Spinal cord (tissue), 10 donors: Measurements from ENCODE around the gene WTIP. TPM values are rescaled to one million over a fixed set of nuclear protein-coding genes. Genes with fewer than 3 reads are reported as not detected.

Experiments
- DNase-seq, 6 donors: peaks; one replicate each; pipeline versions ENCODE4 v3.0.0 to v3.0.0-alpha.2; 2013 to 2015; ENCODE audit warnings: low spot score in 6 of 6, low read depth in 4 of 6
- H3K27ac ChIP-seq: one replicate; pipeline ENCODE4 v1.5.1; 2013; ENCODE audit warnings: low read depth, low read length, control low read depth
- H3K27me3 ChIP-seq: one replicate; pipeline ENCODE4 v1.6.1; 2013; ENCODE audit warnings: low read length; ENCODE audit not compliant: control insufficient read depth, insufficient read depth
- H3K36me3 ChIP-seq: one replicate; pipeline ENCODE4 v1.6.1; 2013; ENCODE audit warnings: low read length; ENCODE audit not compliant: control insufficient read depth, insufficient read depth
- H3K4me1 ChIP-seq: one replicate; pipeline ENCODE4 v1.6.1; 2013; ENCODE audit warnings: low read length; ENCODE audit not compliant: control insufficient read depth, insufficient read depth
- H3K4me3 ChIP-seq: one replicate; pipeline ENCODE4 v1.5.1; 2013; ENCODE audit warnings: low read depth, low read length, control low read depth
- H3K9me3 ChIP-seq: one replicate; pipeline ENCODE4 v1.6.1; 2013; ENCODE audit warnings: low read length; ENCODE audit not compliant: control insufficient read depth, insufficient read depth
- WGBS: methylation state at CpG from one replicate; pipeline ENCODE4 v1.1.5; 2013; ENCODE audit warnings: missing lambda C conversion rate; ENCODE audit not compliant: insufficient coverage; 5-methylcytosine and 5-hydroxymethylcytosine counted together
- polyA plus RNA-seq, 2 donors: library from polyadenylated mRNA; unstranded; fragments of 120-200 nt; gene quantifications; one replicate each; pipeline ENCODE4 v1.2.1, GENCODE V29; 2013; ENCODE audit not compliant: insufficient read length in 2 of 2
- total RNA-seq, 2 donors: library from RNA; depleted of rRNA in 1 of 2; stranded (reverse); fragments of 120-200 nt in 1 of 2; fragments of >200 nt in 1 of 2; gene quantifications; one replicate each; pipeline versions ENCODE4 v1.2.3 to v1.2.4, GENCODE V29; 2013 to 2014
- donor health status: healthy.

WTIP gene
- total and polyA plus RNA-seq, 4 donors: 17.3 to 39.9 (median 32.2) TPM

GRCh38 chr19:34489175-34489574 lies 7.6 kb downstream of the WTIP start:
- Histone ChIP-seq H3K9me3 (no peaks in the 10 kb centered on the region), H3K4me1 (peaks cover 4% of the 10 kb centered on the region), H3K27ac (no peak overlapping the region), H3K36me3 (peaks cover 51% of the 10 kb centered on the region), H3K27me3 (no peaks in the 10 kb centered on the region), H3K4me3 (no peak overlapping the region)
- no peak for DNase-seq
- 88% methylated on average over 5 of the region's 7 CpGs for WGBS

- no peak for DNase-seq
- Histone ChIP-seq H3K4me1 (no peaks in the 10 kb centered on the region), H3K36me3 (peaks cover 61% of the 10 kb centered on the region), H3K27me3 (no peaks in the 10 kb centered on the region), H3K27ac (no peak overlapping the region), H3K4me3 (no peak overlapping the region), H3K9me3 (no peaks in the 10 kb centered on the region)
- WGBS: 96% methylated on average over 17 of the region's 19 CpGs
These were observed 8.7 kb downstream of the WTIP start for GRCh38 chr19:34490141-34490766.

DNA sequence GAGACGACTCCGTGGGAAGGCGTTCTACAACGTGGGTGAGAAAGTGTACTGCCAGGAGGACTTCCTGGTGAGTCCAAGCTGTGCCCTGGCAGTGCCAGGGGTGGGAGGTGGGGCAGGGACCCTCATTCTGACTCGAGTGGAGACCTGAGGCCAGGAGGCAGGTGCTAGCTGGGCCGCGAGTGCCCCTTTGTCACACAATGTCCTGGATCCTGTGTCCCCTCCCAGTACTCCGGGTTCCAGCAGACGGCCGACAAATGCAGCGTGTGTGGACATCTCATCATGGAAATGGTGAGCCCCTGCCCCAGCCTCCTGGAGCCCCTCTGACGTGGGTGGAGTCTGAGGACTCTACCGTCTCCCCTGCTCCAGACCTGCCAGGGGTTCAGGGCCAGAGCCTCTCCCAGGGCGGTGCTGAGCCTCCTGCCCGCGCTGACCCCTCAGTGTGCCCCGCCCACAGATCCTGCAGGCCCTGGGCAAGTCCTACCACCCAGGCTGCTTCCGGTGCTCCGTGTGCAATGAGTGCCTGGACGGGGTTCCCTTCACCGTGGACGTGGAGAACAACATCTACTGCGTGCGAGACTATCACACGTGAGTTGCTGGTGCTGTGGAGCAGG lies 11.6 kb downstream of the WTIP start:
- H3K4me3 ChIP-seq: no peak overlapping the region
- no peak for DNase-seq
- 94% methylated on average over 25 of the region's 25 CpGs for WGBS
- no peaks in the 10 kb centered on the region for H3K4me1 ChIP-seq
- peaks cover 75% of the 10 kb centered on the region for H3K36me3 ChIP-seq
- no peaks in the 10 kb centered on the region for H3K27me3 ChIP-seq
- no peak overlapping the region for H3K27ac ChIP-seq
- H3K9me3 ChIP-seq: no peaks in the 10 kb centered on the region

- Histone ChIP-seq H3K9me3 (no peaks in the 10 kb centered on the region), H3K4me3 (no peak overlapping the region), H3K27ac (no peak overlapping the region), H3K4me1 (no peaks in the 10 kb centered on the region), H3K36me3 (peaks cover 80% of the 10 kb centered on the region), H3K27me3 (no peaks in the 10 kb centered on the region)
- DNase-seq: no peak
- WGBS: 96% methylated on average over 7 of the region's 7 CpGs
These were observed 12.1 kb downstream of the WTIP start for GRCh38 chr19:34493649-34494044.

GRCh38 chr19:34494601-34495000 lies 13.0 kb downstream of the WTIP start:
- Histone ChIP-seq H3K4me1 (no peaks in the 10 kb centered on the region), H3K27me3 (no peaks in the 10 kb centered on the region), H3K9me3 (no peaks in the 10 kb centered on the region), H3K36me3 (peaks cover 87% of the 10 kb centered on the region), H3K27ac (no peak overlapping the region), H3K4me3 (no peak overlapping the region)
- no peak for DNase-seq
- WGBS: 98% methylated on average over 11 of the region's 11 CpGs

GRCh38 chr19:34495416-34495815 lies 13.9 kb downstream of the WTIP start:
- 88% methylated on average over 18 of the region's 18 CpGs for WGBS
- Histone ChIP-seq H3K4me3 (no peak overlapping the region), H3K36me3 (peaks cover 89% of the 10 kb centered on the region), H3K9me3 (no peaks in the 10 kb centered on the region), H3K27ac (no peak overlapping the region), H3K27me3 (no peaks in the 10 kb centered on the region), H3K4me1 (no peaks in the 10 kb centered on the region)
- no peak for DNase-seq

GRCh38 chr19:34497112-34497805 lies 15.7 kb downstream of the WTIP start:
- H3K4me1 ChIP-seq: peaks cover 6% of the 10 kb centered on the region
- no peaks in the 10 kb centered on the region for H3K9me3 ChIP-seq
- 95% methylated on average over 15 of the region's 15 CpGs for whole genome bisulfite sequencing
- DNase-seq: no peak
- peaks cover 78% of the 10 kb centered on the region for H3K36me3 ChIP-seq
- no peak overlapping the region for H3K4me3 ChIP-seq
- H3K27ac ChIP-seq: no peak overlapping the region
- no peaks in the 10 kb centered on the region for H3K27me3 ChIP-seq

DNA sequence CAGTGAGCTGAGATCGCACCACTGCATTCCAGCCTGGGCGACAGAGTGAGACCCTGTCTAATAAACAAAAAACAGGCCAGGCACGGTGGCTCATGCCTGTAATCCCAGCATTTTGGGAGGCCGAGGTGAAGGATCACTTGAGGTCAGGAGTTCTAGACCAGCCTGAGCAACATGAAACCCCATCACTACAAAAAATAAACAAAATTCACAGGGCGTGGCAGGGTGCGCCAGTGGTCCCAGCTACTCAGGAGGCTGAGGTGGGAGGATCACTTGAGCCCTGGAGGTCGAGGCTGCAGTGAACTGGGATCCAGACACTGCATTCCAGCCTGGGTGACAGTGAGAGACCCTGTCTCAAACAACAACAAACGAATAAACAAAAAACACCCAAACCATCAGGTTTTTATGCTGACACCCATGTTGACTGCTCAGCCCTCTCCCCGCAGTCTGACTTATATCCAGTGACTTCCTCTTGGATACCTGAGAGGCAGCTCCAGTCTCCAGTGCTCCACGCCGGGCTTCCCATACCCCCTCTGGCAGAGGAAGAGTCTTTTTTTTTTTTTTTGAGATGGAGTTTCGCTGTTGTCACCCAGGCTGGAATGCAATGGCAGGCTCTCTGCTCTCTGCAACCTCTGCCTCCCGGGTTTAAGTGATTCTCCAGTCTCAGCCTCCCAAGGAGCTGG lies 17.7 kb downstream of the WTIP start:
- 91% methylated on average over 8 of the region's 13 CpGs for WGBS
- peaks cover 62% of the 10 kb centered on the region for H3K36me3 ChIP-seq
- H3K4me1 ChIP-seq: peaks cover 6% of the 10 kb centered on the region
- no peak overlapping the region for H3K27ac ChIP-seq
- no peaks in the 10 kb centered on the region for H3K9me3 ChIP-seq
- no peaks in the 10 kb centered on the region for H3K27me3 ChIP-seq
- H3K4me3 ChIP-seq: no peak overlapping the region
- no peak for DNase-seq

- Histone ChIP-seq H3K27ac (no peak overlapping the region), H3K27me3 (no peaks in the 10 kb centered on the region), H3K36me3 (peaks cover 48% of the 10 kb centered on the region), H3K4me3 (no peak overlapping the region), H3K9me3 (no peaks in the 10 kb centered on the region), H3K4me1 (peaks cover 6% of the 10 kb centered on the region)
- DNase-seq: no peak
- 54% methylated on average over 16 of the region's 25 CpGs for WGBS
These were observed 19.1 kb downstream of the WTIP start for GRCh38 chr19:34500656-34501120.
